Immature natural killer cell (primary cell): ENCODE measurements around the gene MYH8. TPM values are rescaled to one million over a fixed set of nuclear protein-coding genes. Genes with fewer than 3 reads are reported as not detected.

Experiments
- DNase-seq, 3 donors: peaks; one replicate each; pipeline ENCODE4 v3.0.0; 2022; ENCODE audit warnings: mixed read lengths in 1 of 3
- H3K27ac Mint-ChIP-seq, 6 donors: one replicate each; pipeline ENCODE4 v1.8.0; 2020; ENCODE audit warnings: mixed read lengths in 6 of 6, mild to moderate bottlenecking in 5 of 6, inconsistent platforms in 4 of 6, moderate library complexity in 3 of 6
- H3K27me3 Mint-ChIP-seq, 3 donors: one replicate each; pipeline ENCODE4 v1.8.0; 2020 to 2021; ENCODE audit warnings: low read depth in 3 of 3, mild to moderate bottlenecking in 3 of 3, mixed read lengths in 3 of 3, moderate library complexity in 3 of 3, inconsistent platforms in 1 of 3
- H3K36me3 Mint-ChIP-seq, 3 donors: one replicate each; pipeline ENCODE4 v1.8.0; 2020; ENCODE audit warnings: mixed read lengths in 3 of 3, inconsistent platforms in 2 of 3, mild to moderate bottlenecking in 2 of 3
- H3K4me1 Mint-ChIP-seq, 2 donors: one replicate each; pipeline ENCODE4 v1.8.0; 2020; ENCODE audit warnings: inconsistent platforms in 2 of 2, mild to moderate bottlenecking in 2 of 2, mixed read lengths in 2 of 2, moderate library complexity in 1 of 2
- H3K4me3 Mint-ChIP-seq, 5 donors: one replicate each; pipeline ENCODE4 v1.8.0; 2020; ENCODE audit warnings: mild to moderate bottlenecking in 5 of 5, mixed read lengths in 5 of 5, inconsistent platforms in 3 of 5, moderate library complexity in 3 of 5
- H3K9me3 Mint-ChIP-seq, 6 donors: one replicate each; pipeline ENCODE4 v1.8.0; 2020; ENCODE audit warnings: mild to moderate bottlenecking in 6 of 6, mixed read lengths in 6 of 6, inconsistent platforms in 4 of 6, moderate library complexity in 3 of 6
- polyA plus RNA-seq, 3 donors: library from polyadenylated mRNA; unstranded; fragments of 300-500 nt; fragmentation: Illumina TruSeq; gene quantifications; one replicate each; pipeline ENCODE4 v1.2.3, GENCODE V29; 2021

Gene MYH8
- polyA plus RNA-seq, 3 donors from 2014 or later: not detected

GRCh38 chr17:10360578-10360977 lies 61.2 kb downstream of the MYH8 start:
- no peaks in the 10 kb centered on the region for H3K36me3 Mint-ChIP-seq
- H3K27ac Mint-ChIP-seq: no peak overlapping the region
- no peak overlapping the region for H3K4me3 Mint-ChIP-seq
- no peak for DNase-seq
- no peaks in the 10 kb centered on the region for H3K4me1 Mint-ChIP-seq
- no peaks in the 10 kb centered on the region for H3K9me3 Mint-ChIP-seq
- H3K27me3 Mint-ChIP-seq: peaks cover 0 to 5% (median 0%) of the 10 kb centered on the region in 3 donors

- H3K36me3 Mint-ChIP-seq: no peaks in the 10 kb centered on the region
Observed at GRCh38 chr17:10357768-10358167, 64.0 kb downstream of the MYH8 start.

DNA sequence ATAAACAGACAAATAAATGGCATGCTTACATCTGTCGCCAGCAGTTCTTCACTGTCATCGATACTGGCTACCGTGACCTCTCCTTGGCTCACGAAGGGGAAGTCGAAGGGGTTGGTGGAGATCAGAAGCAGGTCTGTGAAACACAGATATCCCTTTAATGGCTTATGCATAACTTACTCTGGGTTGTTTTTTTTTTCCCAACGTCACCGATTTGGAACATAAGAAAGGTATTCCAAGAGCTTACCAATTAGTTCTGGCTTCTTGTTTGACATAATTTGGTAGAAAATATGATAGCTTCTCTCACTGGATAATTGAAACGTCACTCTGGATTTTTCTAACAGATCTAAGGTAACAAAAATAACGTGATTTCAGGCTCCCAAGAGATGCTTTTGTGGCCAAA lies 67.1 kb downstream of the MYH8 start:
- H3K9me3 Mint-ChIP-seq: no peaks in the 10 kb centered on the region
- no peak for DNase-seq
- no peaks in the 10 kb centered on the region for H3K4me1 Mint-ChIP-seq
- H3K4me3 Mint-ChIP-seq: no peak overlapping the region
- H3K36me3 Mint-ChIP-seq: no peaks in the 10 kb centered on the region
- no peak overlapping the region for H3K27ac Mint-ChIP-seq
- peaks cover 1 to 10% (median 2%) of the 10 kb centered on the region in 3 donors for H3K27me3 Mint-ChIP-seq

More at GRCh38 chr17:10357768-10358167, 64.0 kb downstream of the MYH8 start:
- Mint-ChIP-seq H3K27ac (no peak overlapping the region), H3K4me3 (no peak overlapping the region), H3K4me1 (no peaks in the 10 kb centered on the region), H3K27me3 (peaks cover 0 to 11% (median 0%) of the 10 kb centered on the region in 3 donors), H3K9me3 (no peaks in the 10 kb centered on the region)
- DNase-seq: peak in 2 of 3 donors; percentile 10 to 17

DNA sequence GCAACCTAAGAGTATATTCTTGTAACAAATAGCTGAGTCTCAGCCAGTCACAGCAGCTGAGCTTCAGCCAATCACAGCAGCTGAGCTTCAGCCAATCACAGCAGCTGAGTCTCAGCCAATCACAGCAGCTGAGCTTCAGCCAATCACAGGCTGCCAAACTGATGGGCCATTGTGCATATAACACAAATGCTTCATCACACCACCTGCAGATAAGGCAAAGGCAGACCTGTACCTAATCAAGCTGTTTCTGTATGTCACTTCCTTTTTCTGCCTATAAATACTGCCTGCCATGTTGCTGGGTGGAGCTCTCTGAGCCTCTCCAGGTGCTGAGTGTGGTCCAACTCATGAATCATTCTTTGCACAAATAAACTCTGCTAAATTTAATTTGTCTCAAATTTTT lies 68.9 kb downstream of the MYH8 start:
- Mint-ChIP-seq H3K27me3 (peaks cover 1 to 10% (median 4%) of the 10 kb centered on the region in 3 donors), H3K4me1 (no peaks in the 10 kb centered on the region), H3K36me3 (no peaks in the 10 kb centered on the region), H3K27ac (no peak overlapping the region), H3K4me3 (no peak overlapping the region), H3K9me3 (no peaks in the 10 kb centered on the region)
- no peak for DNase-seq

DNA sequence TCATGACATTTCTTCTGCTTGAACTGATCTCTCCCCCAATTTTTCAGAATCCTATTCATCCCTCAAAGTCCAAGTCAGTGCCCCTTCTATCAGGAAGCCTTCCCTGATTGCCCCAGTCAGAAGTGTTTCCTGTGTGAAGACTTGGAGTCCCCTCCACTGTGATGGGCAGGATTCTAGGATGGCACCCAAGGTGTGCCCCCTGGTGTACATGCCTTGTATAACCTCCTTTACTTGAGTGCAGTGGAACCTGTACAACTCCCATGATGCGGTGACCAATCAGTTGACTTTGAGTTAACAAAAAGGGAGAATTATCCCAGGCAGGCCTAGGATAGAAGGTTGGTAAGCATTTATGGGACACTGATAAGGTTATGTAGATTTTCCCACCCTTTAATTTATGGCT lies 72.3 kb downstream of the MYH8 start:
- H3K36me3 Mint-ChIP-seq: no peaks in the 10 kb centered on the region
- H3K27me3 Mint-ChIP-seq: peaks cover 1 to 6% (median 4%) of the 10 kb centered on the region in 3 donors
- H3K4me1 Mint-ChIP-seq: no peaks in the 10 kb centered on the region
- no peak for DNase-seq
- H3K27ac Mint-ChIP-seq: no peak overlapping the region
- no peaks in the 10 kb centered on the region for H3K9me3 Mint-ChIP-seq
- no peak overlapping the region for H3K4me3 Mint-ChIP-seq

DNA sequence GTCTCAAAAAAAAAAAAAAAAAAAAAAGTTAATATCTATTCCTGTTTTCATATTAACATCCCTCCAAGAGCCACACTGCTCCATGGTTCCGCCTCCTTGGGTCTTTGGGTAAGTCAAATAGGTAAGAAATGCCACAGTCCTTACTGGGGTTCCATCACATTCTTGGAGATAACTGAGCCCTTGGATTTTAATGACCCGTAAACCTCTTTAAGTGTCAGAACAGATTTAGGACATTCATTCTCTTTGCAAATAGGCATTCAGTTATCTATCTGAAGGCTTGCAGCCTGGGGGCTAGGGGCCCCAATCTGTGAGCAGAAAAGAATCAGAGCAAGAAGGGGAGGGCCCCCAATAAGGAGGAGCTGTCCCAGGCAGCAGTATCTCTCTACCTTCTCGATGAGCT lies 76.9 kb downstream of the MYH8 start:
- Mint-ChIP-seq H3K4me3 (no peak overlapping the region), H3K4me1 (no peaks in the 10 kb centered on the region), H3K27ac (no peak overlapping the region), H3K36me3 (no peaks in the 10 kb centered on the region), H3K9me3 (no peaks in the 10 kb centered on the region), H3K27me3 (peaks cover 0 to 9% (median 4%) of the 10 kb centered on the region in 3 donors)
- DNase-seq: no peak

Other genes starting within 250 kb of the MYH8 start
- 10 to 100 TPM in 2 of 3 donors, 1 to 10 TPM in 1; 8.1 to 31.2 (median 13.7) TPM for gene GAS7, start 223.3 kb downstream of the MYH8 start, polyA plus RNA-seq
- not detected for gene MYH13, start 48.9 kb downstream of the MYH8 start, polyA plus RNA-seq
- not detected for gene MYH4, start 47.6 kb upstream of the MYH8 start, polyA plus RNA-seq
- gene MYH1, start 96.6 kb upstream of the MYH8 start, polyA plus RNA-seq: not detected
- not detected for gene MYH2, start 127.7 kb upstream of the MYH8 start, polyA plus RNA-seq
- 1 to 10 TPM in 1 of 3 donors, under 1 TPM in 1, not detected in 1; 0.39 to 1.6 TPM for gene MYH3, start 235.4 kb upstream of the MYH8 start, polyA plus RNA-seq